ENCODE measurements around the gene RGS6.

RGS6 gene

GRCh38 chr14:72589652-72590051 lies 657.4 kb downstream of the RGS6 start:
- no peak for DNase-seq (ENCODE audit: low read depth)

DNA sequence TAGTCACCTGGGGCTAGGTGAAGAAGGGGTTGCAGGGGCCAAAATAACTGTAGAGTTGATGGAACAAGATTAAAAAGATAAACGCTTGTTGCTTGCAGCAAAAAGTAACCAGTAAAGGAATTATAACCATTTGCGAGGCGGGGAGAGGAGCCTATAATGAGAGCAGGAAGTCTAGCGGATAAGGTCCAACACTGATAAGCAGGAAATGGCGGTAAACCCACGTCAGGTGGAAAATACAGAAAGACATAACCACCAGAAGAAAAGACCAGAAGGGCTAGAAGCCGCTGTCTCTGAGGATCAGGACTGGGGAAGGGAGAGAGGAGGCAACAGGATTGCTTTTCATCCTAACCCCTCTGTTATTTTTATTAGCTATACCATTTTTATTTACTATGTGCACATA lies 658.3 kb downstream of the RGS6 start:
- DNase-seq (ENCODE audit: low read depth): no peak

GRCh38 chr14:72591391-72591790 lies 659.2 kb downstream of the RGS6 start:
- DNase-seq (ENCODE audit: low read depth): no peak

- peak; percentile 19 for DNase-seq (ENCODE audit: low read depth)
Observed at GRCh38 chr14:72594099-72594901, 662.1 kb downstream of the RGS6 start.

DNA sequence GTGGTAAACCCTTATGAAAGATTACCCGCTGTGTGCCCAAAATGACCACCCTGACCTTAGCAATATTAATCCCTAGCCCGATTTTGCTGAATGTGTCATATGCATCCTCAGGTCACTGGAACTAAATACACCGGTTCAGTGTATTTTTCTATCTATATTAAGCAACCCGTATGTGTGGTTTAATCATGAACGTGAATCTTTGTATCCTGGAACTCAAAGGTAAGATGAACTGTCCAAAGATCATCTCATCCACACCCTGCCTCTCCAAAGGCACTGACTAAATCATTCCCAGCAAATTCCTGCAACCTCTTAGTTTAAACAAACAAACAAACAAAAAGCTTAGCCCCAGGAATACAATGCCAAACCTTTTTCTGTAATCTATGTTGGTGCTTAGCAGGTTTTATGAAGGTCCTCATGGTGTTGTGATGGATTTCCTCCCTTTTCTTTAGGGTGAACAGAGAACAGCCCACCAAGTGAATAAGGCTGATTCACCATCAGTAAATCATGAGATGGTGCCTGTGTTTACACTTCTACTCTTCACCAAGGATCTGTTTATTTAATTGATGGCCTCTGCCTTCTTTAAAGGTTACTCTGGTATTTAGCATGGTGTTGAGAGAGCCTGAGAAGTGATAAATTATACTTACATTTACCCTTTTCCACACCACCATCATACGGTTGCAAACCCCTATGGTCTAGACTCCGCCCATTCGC lies 663.1 kb downstream of the RGS6 start:
- DNase-seq (ENCODE audit: low read depth): no peak

- DNase-seq (ENCODE audit: low read depth): no peak
Observed at GRCh38 chr14:72597252-72598233, 665.3 kb downstream of the RGS6 start.

DNA sequence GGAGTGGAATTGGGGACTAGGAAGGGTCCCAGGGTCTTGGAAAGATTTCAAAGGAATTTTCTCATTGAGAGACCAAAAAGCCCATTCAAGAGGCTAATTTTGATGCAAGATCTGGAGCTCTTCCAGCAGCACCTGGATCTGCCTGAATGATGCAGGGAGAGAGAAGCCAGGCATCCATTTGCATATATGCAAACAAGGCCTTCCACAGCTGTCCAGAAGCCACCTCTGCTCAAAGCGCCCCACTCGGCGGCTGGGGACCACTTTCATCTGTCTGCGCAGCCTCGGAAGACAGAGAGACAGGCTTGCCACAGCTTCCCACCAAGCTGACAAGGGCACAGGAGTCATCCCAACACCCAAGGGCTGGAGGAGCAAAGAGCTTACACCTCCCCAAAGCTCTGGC lies 666.1 kb downstream of the RGS6 start:
- no peak for DNase-seq (ENCODE audit: low read depth)

GRCh38 chr14:72599579-72600470 lies 667.6 kb downstream of the RGS6 start:
- no peak for DNase-seq (ENCODE audit: low read depth)

DNA sequence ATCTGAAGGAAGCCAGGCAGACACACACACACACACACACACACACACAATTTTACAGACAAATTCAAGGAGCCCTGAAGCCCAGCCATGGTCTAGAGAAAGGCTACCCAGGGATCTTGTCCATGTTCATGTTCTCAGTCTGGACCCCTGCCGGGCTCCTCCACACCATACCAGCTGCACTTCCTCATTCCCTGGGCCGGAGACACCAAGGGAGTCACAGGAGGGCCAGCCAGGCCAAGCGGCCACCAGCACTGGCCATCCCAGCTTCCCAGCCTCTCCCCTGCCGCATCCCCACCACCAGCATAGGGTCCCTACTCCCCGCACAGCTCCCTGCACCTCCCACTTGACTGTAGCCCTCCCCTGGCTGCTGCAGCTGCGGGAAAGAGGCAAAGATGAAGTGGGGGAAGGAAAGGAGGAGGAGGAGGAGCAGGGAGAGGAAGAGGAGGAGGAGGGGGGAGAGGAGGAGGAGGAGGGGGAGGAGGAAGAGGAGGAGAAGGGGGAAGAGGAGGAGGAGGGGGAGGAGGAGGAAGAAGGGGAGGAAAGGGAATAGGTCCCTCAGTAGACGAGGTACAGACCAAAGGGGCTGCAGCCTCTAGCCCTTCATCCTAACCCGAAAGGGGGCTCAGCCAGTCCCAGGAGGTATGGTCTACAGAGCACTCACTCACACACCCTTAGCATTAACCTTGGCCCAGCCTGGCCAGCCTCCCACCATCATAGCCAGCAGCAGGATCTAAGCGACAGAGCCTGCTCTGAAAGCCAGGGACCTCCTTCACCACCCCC lies 668.5 kb downstream of the RGS6 start:
- no peak for DNase-seq (ENCODE audit: low read depth)

GRCh38 chr14:72603639-72604038 lies 671.4 kb downstream of the RGS6 start:
- no peak for DNase-seq (ENCODE audit: low read depth)

GRCh38 chr14:72604133-72604532 lies 671.9 kb downstream of the RGS6 start:
- no peak for DNase-seq (ENCODE audit: low read depth)

DNA sequence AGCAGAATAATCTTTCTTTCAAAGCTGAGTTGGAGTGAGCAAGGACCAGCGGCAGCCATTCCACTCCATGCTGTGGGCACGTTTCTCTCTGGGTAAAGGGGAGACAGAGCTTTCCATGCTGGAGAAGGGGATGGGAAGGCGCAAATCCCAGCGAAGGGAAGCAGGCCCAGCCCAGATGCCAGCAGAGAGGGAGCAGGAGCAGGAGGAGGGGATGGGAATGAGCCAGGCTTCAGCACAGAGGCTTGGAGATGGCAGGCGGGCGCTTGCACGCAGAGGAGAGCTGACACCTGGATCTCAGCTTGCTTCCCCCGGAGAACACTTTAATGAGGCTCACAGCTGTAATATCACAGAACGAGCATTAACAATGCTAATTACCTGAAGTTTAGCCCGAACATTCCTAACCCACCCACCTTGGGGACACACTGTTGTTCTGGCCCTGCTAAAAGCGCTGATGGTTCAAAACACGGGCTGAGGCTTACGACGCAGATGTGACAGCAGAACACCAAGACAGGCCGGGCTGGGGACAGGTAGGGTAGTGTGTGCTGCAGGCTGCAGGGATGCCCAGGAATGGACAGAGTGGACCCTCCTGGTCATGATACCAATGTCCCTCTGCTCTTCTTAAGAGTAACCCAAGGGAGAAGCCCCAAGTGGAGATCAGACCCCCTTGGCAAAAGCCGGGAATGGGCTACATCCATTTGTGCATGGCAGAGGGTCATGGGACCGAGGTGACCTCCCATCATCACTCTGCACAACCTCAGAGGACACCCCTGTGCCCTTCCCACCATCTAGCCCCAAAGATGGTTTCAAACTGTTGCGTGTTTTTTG lies 673.1 kb downstream of the RGS6 start:
- no peak for DNase-seq (ENCODE audit: low read depth)

DNA sequence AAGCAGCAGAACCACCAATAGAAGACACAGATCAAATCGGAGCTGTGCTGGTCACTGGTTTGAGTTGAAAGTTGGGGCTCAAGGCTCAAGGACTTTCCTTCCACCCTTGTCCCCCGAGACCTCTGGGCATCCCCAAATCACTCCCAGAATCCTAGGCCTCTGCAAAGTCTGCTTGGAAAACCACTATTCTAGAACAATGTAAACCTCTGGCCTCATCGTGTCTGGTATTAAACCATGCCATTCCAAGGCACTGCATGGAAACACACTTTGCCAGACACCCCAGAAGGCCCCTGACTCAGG lies 673.6 kb downstream of the RGS6 start:
- DNase-seq (ENCODE audit: low read depth): no peak

DNA sequence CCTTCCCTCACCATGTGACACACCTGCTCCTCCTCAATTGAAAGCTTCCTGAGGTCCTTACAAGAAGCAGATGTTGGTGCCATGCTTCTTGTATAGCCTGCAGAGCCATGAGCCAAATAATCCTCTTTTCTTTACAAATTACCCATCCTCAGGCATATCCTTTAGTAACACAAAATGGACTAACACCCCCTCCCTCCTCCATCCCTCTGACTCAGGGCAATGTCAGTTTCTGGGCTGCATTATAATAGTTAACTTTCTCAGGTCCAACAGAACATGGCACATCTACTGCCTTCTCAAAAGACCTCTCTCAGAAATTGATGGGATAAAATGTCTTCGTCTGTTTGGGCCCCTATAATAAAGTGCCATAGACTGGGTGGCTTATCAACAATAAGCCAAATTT lies 674.6 kb downstream of the RGS6 start:
- no peak for DNase-seq (ENCODE audit: low read depth)

DNA sequence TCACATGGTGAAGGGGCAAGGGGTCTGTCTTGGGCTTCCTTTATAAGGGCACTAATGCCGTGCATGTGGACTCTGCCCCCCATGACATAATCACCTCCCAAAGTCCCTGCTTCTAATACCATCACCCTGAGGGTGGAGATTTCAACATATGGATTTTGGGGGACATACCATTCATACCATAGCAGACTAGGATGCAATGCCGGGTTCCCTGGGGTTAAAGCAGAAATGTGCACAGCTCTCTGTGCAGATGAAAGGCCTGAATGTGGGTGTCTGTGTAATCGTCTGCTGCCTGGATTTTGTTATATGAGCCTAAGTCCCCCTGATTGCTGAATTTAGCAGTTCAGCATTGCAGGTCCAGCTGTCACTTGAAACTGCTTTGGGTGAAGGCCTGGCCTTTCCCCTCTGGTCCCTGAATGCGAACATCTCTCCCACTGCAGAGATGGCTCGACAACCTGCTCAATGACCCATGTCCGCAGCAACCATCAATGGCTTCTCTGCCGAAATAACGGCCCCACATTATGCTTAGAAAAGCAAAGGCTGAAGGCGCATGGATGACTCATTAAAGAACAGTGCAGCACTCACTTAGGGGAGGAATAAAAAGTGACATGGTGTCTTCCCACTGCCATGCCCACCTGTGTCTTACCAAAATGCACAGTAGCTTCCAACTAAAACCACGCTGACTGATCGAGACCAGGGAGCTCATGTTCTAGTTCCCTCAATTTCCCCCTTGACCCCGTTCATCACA lies 675.3 kb downstream of the RGS6 start:
- no peak for DNase-seq (ENCODE audit: low read depth)

DNA sequence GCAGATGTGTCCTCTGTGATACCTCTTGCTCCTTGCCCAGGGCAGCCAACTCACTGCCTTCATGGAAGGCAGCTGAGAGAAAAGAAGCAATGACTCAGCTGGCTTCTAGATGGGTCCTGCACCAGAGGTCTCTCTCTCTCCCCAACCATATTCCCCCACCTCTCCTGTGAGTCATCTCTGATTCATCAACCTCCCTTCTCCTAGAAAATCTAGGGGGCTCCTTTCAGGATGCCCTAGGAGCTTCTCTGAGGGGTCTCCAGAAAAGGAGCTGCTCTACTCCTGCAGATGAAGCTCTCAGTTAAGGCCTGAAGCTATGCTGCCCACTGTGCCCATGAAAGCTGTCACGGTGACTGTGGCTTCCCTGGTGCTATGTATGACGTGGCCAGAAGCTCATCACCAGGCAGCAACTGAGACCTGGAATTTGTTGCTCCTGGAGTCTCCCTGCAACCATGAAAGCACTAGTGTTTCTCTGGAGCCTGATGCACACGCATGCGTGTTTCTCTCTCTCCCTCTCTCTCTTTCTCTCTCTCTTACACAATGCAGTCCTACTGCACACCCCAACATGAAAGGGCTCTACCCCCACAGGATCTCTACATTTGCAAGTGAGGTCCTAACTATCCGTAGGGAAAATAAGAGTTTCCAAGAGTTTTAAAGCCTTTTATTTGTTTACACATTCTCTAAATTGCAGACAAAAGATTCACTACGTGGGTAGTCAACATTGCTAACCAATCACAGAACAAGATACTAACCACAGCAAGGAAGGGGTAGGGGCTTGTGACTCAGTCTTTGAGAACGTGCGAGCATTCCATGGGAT lies 676.4 kb downstream of the RGS6 start:
- no peak for DNase-seq (ENCODE audit: low read depth)

- no peak for DNase-seq (ENCODE audit: low read depth)
Observed at GRCh38 chr14:72609205-72609916, 677.1 kb downstream of the RGS6 start.

Measured in stimulated activated CD8-positive, alpha-beta memory T cell treated with anti-CD3 and anti-CD28 coated beads, Interleukin-4, amount 100 ng/mL, for 24 hours (primary cell).